OCI-M1 (cell line): ENCODE data around the gene MRTFA.
"Not testable (repeated sequence)": the region's sequence is repeated elsewhere in the genome, so short reads cannot be mapped to it uniquely, and the experiment has no call there.

Experiments
- DNase-seq: peaks from one replicate; lab custom pipeline; 2025; lab: John Stamatoyannopoulos, UW

Gene MRTFA

DNA sequence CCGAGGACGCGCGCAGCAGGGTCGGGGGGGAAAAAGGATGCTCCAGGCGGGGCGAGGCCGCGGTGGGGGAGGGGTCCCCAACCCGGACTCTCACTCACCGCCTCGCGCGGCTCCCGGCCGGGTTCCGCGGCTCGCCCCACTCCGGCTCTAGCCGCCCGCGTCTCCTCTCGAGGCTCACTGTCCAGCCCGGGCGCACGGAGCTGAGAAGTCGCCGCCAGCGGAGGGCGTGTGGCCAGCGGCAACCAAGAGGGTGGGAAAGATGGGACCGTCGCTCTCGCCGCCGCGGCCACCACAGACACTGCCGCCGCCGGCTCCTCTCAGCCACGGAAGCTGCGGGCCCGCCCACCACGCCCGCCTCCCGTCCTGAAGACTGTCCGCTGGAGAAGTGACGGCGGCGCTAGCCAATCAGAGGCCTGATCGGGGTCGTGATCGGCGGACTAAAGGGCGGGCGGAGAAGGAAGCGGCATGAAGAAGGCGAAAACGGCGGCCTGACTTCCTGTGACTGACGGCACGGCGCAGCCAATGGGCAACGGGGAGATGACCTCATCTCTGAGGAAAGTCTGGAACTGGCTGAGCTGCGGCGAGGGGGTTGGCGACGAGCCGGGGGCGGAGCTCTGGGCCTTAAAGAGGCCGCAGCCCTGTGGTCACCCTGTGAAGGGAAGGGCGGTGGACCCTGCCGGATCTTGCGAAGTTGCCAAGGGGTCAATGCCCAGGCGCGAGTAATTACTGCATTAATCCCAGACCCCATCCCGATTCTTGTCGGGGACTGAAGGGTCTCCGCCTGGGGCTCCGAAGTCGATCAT lies at the start of gene MRTFA:
TSS of gene MRTFA (minus strand) at position 340 of the 803 bp plus-strand sequence.
- DNase-seq: peak; percentile 99

DNA sequence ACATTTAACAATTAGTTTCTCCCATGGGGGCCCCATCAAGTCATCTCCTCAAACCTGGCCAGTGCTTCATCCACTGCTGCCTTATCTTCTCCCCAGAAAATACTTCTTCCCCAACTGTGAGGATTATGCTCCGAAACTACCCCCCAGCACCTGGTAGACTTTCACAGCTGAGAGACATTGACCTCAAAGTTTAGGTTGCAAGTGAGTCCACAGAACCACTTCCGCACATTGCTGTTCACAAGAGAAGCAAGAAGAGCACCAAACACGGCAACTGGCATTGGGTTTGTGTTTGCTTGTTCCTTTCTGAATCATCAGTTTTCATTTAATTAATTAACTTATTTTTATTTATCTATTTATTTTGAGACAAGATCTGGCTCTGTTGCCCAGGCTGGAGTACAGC lies 48.9 kb upstream of the MRTFA start:
- DNase-seq: no peak

DNA sequence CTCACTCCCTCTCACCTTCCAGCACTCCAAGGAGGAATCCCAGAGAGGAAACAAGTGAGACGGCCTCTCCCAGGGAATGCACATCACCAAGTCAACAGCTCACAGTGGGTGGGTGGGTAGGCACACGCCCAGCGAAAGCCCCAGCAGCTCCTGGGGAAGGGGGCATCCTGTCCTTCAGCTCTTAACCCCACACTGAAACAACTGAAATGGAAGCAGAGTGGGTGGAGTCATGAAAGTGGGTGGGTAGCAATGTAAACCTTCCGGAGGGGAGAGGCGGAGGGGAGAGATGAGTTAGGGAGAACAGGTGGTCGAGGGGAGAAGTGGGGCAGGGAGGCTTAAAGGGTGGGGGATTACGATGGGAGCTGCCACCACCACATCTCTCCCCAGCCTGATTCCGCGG lies 48.2 kb upstream of the MRTFA start:
- DNase-seq: no peak

DNA sequence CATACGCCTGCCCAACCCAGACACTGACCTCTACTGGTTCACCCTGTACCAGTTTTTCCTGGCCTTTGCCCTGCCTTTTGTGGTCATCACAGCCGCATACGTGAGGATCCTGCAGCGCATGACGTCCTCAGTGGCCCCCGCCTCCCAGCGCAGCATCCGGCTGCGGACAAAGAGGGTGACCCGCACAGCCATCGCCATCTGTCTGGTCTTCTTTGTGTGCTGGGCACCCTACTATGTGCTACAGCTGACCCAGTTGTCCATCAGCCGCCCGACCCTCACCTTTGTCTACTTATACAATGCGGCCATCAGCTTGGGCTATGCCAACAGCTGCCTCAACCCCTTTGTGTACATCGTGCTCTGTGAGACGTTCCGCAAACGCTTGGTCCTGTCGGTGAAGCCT lies 44.9 kb upstream of the MRTFA start:
- no peak for DNase-seq

- no peak for DNase-seq
These were observed 44.3 kb upstream of the MRTFA start for GRCh38 chr22:40680819-40681183.

- DNase-seq: no peak
These were observed 43.7 kb upstream of the MRTFA start for GRCh38 chr22:40679964-40680818.

DNA sequence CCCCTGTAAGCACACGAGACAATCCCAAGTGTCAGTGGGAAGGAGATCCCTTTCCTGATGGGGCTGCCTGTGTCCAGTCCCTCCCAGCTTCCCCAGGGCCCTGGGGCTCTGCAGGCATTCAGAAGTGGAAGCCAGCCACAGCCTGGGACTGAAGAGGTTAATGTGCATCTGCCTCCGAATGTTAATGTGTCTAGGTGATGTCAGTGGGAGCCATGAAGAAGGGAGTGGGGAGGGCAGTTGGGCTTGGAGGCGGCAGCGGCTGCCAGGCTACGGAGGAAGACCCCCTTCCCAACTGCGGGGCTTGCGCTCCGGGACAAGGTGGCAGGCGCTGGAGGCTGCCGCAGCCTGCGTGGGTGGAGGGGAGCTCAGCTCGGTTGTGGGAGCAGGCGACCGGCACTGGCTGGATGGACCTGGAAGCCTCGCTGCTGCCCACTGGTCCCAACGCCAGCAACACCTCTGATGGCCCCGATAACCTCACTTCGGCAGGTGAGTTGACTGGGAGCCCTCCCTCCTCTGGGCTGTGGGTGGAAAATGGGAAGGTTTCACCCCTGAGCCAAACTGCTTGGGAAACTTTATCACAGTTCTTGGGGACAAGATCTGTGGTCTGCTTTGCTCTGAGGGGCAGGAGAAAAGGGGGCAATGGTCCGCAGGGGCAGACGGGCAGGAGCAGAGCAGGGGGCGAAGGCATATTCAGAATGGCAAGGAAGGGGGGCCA lies 42.9 kb upstream of the MRTFA start, which contains the start of gene MCHR1:
TSS of gene MCHR1 (plus strand) at position 236 of the 715 bp plus-strand sequence. CDS start at position 405, 169 bp downstream.
- no peak for DNase-seq

- DNase-seq: no peak
These were observed 42.2 kb upstream of the MRTFA start for GRCh38 chr22:40678493-40679248.

- DNase-seq: no peak
These were observed 40.1 kb upstream of the MRTFA start for GRCh38 chr22:40676644-40677043.

GRCh38 chr22:40676166-40676565 lies 39.6 kb upstream of the MRTFA start:
- not testable (repeated sequence) for DNase-seq

- no peak for DNase-seq
These were observed 37.8 kb upstream of the MRTFA start for GRCh38 chr22:40674274-40674673.

DNA sequence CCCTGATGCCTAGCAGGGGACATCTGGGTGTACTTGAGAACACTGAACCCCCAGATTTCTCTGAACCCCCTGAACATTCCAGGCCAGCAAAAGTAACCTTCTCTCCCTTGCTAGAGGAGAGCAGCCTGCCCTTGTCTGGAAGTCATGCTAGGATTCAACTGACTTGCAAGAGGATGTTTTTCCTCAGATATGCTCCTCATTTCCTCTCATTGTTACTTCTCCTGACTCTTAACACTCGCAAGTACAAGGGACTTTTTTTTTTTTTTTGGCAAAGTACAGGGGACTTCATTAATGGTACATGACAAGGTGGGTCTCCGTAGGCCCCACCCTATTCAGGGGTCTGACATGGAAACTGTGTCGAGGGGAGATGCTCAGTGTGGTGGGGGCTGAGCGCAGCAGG lies 36.5 kb upstream of the MRTFA start:
- DNase-seq: no peak

DNA sequence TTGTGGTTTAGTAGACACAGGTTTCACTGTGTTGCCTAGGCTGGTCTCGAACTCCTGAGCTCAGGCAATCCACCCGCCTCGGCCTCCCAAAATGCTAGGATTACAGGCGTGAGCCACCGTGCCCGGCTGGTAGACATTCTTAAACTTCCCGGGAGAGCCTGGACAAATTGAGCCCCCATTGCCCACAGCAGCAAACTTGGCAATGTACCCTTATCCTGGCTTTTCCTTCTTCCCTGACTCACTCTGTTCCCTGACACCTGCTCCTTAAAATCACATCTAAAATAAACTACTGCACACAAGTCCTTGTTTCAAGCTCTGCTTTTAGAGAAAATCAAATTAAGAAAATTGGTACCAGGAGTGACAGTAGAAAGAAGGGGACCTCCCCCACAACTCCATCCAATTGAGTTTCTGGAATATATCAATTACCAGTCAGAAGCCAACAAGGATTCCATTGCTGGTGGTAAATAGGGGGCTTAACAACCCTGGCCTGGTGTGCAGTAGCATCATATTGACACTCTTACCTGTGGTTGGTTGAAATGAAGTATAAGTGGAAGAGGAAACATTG lies 35.4 kb upstream of the MRTFA start:
- no peak for DNase-seq

GRCh38 chr22:40671369-40671768 lies 34.9 kb upstream of the MRTFA start:
- DNase-seq: no peak

DNA sequence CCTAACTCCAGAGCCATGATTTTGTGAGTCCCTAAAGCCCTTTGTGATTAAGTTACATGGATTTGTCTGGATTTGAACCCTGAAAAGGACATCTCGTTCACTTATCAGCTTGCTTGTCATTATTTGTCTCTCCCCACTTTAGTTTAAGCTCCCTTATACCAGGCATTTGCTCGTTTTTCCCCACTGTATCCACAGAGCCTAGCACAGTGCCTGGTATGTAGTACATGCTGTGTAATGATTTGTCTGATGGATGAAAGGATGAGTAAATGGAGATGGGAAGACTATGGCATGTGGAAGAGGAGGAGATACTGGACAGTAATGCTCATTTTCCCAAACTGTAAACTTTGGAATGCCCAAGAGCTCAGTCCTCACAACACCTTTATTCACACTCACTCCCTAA lies 33.5 kb upstream of the MRTFA start:
- DNase-seq: no peak

GRCh38 chr22:40668611-40669411 lies 32.3 kb upstream of the MRTFA start:
- peak; percentile 88 for DNase-seq

DNA sequence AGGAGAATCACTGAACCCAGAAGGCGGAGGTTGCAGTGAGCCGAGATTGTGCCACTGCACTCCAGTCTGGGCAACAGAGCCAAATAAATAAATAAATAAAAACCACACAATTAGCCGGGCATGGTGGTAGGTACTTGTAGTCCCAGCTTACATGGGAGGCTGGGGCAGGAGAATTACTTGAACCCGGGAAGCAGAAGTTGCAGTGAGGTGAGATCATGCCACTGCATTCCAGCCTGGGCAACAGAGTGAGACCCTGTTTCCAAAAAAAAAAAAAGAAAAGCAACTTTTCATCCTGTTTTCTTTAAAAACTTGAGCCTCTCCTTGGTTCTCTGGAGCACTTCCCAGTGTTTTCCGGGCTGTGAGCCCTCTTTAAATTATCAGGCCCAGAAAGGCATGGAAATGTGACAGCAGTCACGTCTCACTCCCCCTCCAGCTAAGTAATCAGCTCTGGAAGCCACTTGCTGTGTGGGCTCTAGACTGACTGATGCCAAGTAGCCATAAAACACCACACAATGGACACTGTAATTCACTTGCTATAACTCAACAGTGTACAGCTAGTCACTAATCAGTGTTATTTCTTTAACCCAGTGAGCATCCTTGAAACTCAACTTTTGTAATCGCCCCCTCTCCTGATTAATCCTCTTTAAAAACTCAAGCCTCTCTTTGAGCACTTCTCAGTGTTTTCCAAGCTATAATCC lies 29.8 kb upstream of the MRTFA start:
- no peak for DNase-seq

GRCh38 chr22:40665312-40665711 lies 28.8 kb upstream of the MRTFA start:
- DNase-seq: no peak

DNA sequence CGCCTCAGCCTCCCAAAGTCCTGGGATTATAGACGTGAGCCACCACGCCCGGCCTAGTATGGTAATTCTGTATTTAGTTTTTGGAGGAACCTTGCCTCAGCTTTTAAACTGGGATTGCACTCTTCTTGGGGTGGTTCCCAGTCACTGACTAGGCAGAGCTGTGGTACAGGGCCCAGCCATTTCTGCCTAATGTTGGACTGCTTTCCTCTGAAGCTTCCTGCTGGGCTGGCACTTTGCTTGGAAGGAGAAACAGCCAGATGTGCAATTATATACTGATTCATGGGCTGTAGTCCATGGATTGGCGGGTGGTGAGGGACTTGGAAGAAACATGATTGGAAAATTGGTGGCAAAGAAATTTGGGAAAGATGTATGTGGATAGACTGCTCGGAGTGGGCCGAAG lies 25.2 kb upstream of the MRTFA start:
- DNase-seq: no peak

DNA sequence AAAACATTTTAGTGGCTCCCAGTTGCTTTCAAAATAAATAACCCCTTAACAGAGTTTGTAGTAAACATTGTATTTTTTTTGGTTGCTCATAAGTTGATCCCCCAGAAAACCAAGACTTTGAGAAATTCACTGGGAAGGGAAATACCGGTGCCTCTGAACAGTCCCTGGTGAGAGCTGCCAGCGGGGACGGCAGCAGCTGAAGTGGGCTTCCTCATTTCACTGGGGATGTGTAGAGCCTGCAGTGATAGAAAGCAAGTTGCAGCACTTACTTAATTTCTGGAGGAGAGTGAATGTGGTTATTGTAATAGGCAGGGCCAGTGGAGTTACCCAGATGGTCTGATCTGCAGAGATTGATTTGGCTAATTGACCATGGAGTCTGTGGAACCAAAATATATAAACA lies 24.2 kb upstream of the MRTFA start:
- no peak for DNase-seq
